ENCODE data around the gene RCC2. TPM values are rescaled to one million over a fixed set of nuclear protein-coding genes. Genes with fewer than 3 reads are reported as not detected.

Gene RCC2
- total and polyA plus RNA-seq, 2 donors (not counting 1 experiment from before 2014, with no cell fraction given): 21.5 to 23.6 TPM

GRCh38 chr1:17403081-17403480, 36.4 kb downstream of the RCC2 start:
- no peak for DNase-seq (ENCODE audit: low read depth in 2 of 2)
- H3K9ac ChIP-seq (ENCODE audit: insufficient read depth, low read length): no peak overlapping the region
- no peak overlapping the region for H3K4me2 ChIP-seq (ENCODE audit: extremely low read depth, insufficient read depth, low read length)
- H3K4me3 ChIP-seq (replicated peaks in 1 of 4; ENCODE audit: control extremely low read depth in 1 of 4, insufficient read depth in 1 of 4, low read depth in 3 of 4, low read length in 4 of 4): no peak overlapping the region
- no peak for TF ChIP-seq CTCF (conservative IDR thresholded peaks at IDR 0.05 in 1 of 2, IDR thresholded peaks at IDR 0.05 in 1 of 2; ENCODE audit: low read depth in 1 of 2, low read length in 2 of 2)
- TF ChIP-seq EZH2 (IDR thresholded peaks at IDR 0.05; ENCODE audit: low read length, missing control alignments): no peak
- peaks cover 4% of the 10 kb centered on the region for H3K36me3 ChIP-seq (ENCODE audit: control insufficient read depth, insufficient read depth, low read length)
- no peaks in the 10 kb centered on the region for H3K4me1 ChIP-seq (ENCODE audit: control insufficient read depth, extremely low read depth, insufficient read depth, low read length)
- H3K27ac ChIP-seq (ENCODE audit: insufficient read depth, low read length): no peak overlapping the region
- H3K27me3 ChIP-seq (ENCODE audit: control insufficient read depth, insufficient read depth, low read length): no peaks in the 10 kb centered on the region
- H3K79me2 ChIP-seq (ENCODE audit: control insufficient read depth, insufficient read depth, low read length): no peaks in the 10 kb centered on the region
- no peaks in the 10 kb centered on the region for H3K9me3 ChIP-seq (ENCODE audit: control insufficient read depth, insufficient read depth, low read depth, low read length)
- H4K20me1 ChIP-seq (ENCODE audit: control insufficient read depth, extremely low read depth, insufficient read depth, low read length): no peaks in the 10 kb centered on the region
- H2AFZ ChIP-seq (ENCODE audit: low read length): no peak overlapping the region

DNA sequence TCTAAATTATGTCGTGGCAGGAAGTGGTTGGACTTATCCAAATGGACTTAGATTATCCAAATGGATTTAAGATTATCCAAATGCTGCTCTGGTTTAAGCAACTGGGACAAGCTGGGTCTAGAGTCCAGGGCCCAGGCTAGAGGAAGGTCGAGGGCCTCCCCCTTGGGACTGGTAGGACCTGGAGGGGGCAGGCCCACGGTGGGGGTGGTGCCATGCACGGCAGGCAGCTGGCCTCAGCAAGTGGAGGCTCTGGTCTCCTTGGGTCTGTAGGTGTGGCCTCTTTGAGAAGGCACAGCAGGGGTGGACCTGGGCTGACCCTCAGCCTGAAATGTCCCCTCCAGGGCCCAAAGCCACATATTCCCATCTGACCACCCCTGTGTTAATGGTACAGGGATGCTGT, 37.6 kb downstream of the RCC2 start:
- no peak overlapping the region for H3K4me2 ChIP-seq (ENCODE audit: extremely low read depth, insufficient read depth, low read length)
- H3K27me3 ChIP-seq (ENCODE audit: control insufficient read depth, insufficient read depth, low read length): peaks cover 2% of the 10 kb centered on the region
- H3K36me3 ChIP-seq (ENCODE audit: control insufficient read depth, insufficient read depth, low read length): peaks cover 4% of the 10 kb centered on the region
- H3K4me1 ChIP-seq (ENCODE audit: control insufficient read depth, extremely low read depth, insufficient read depth, low read length): no peaks in the 10 kb centered on the region
- H3K79me2 ChIP-seq (ENCODE audit: control insufficient read depth, insufficient read depth, low read length): no peaks in the 10 kb centered on the region
- no peak for DNase-seq (ENCODE audit: low read depth in 2 of 2)
- H3K9ac ChIP-seq (ENCODE audit: insufficient read depth, low read length): no peak overlapping the region
- H2AFZ ChIP-seq (ENCODE audit: low read length): no peak overlapping the region
- H3K9me3 ChIP-seq (ENCODE audit: control insufficient read depth, insufficient read depth, low read depth, low read length): no peaks in the 10 kb centered on the region
- no peak for TF ChIP-seq EZH2 (IDR thresholded peaks at IDR 0.05; ENCODE audit: low read length, missing control alignments)
- no peak overlapping the region for H3K27ac ChIP-seq (ENCODE audit: insufficient read depth, low read length)
- no peaks in the 10 kb centered on the region for H4K20me1 ChIP-seq (ENCODE audit: control insufficient read depth, extremely low read depth, insufficient read depth, low read length)
- H3K4me3 ChIP-seq (replicated peaks in 1 of 4; ENCODE audit: control extremely low read depth in 1 of 4, insufficient read depth in 1 of 4, low read depth in 3 of 4, low read length in 4 of 4): no peak overlapping the region

- Histone ChIP-seq H3K9ac (ENCODE audit: insufficient read depth, low read length) (no peak overlapping the region), H3K4me1 (ENCODE audit: control insufficient read depth, extremely low read depth, insufficient read depth, low read length) (no peaks in the 10 kb centered on the region), H3K27ac (ENCODE audit: insufficient read depth, low read length) (no peak overlapping the region), H3K4me3 (replicated peaks in 1 of 4; ENCODE audit: control extremely low read depth in 1 of 4, insufficient read depth in 1 of 4, low read depth in 3 of 4, low read length in 4 of 4) (no peak overlapping the region), H3K36me3 (ENCODE audit: control insufficient read depth, insufficient read depth, low read length) (peaks cover 2% of the 10 kb centered on the region), H3K4me2 (ENCODE audit: extremely low read depth, insufficient read depth, low read length) (no peak overlapping the region), H4K20me1 (ENCODE audit: control insufficient read depth, extremely low read depth, insufficient read depth, low read length) (no peaks in the 10 kb centered on the region), H3K27me3 (ENCODE audit: control insufficient read depth, insufficient read depth, low read length) (peaks cover 2% of the 10 kb centered on the region), H3K9me3 (ENCODE audit: control insufficient read depth, insufficient read depth, low read depth, low read length) (no peaks in the 10 kb centered on the region), H3K79me2 (ENCODE audit: control insufficient read depth, insufficient read depth, low read length) (no peaks in the 10 kb centered on the region), H2AFZ (ENCODE audit: low read length) (no peak overlapping the region)
- TF ChIP-seq EZH2 (IDR thresholded peaks at IDR 0.05; ENCODE audit: low read length, missing control alignments): no peak
- TF ChIP-seq CTCF (conservative IDR thresholded peaks at IDR 0.05 in 1 of 2, IDR thresholded peaks at IDR 0.05 in 1 of 2; ENCODE audit: low read depth in 1 of 2, low read length in 2 of 2): no peak
- DNase-seq (ENCODE audit: low read depth in 2 of 2): no peak
Observed at GRCh38 chr1:17400725-17401341, 38.6 kb downstream of the RCC2 start.
